Fibroblast of lung (primary cell): Measurements from ENCODE around the gene DPYSL4.

Experiments
- EZH2 ChIP-seq: IDR thresholded peaks from 2 replicates; pipeline ENCODE4 v1.5.1; 2012; ENCODE audit warnings: low read length, control low read depth, mild to moderate bottlenecking; ENCODE audit errors: missing control alignments
- TF ChIP-seq, protein P1 (sequence below), 2 donors: IDR thresholded peaks in 1 of 2; conservative IDR thresholded peaks in 1 of 2; 1 replicate in 1 of 2; 2 replicates in 1 of 2; pipeline ENCODE4 v1.5.1; 2011 to 2012; ENCODE audit warnings: low read length in 2 of 2, control low read depth in 1 of 2, inconsistent platforms in 1 of 2, low read depth in 1 of 2, mild to moderate bottlenecking in 1 of 2

GRCh38 chr10:132232023-132232951, 45.5 kb downstream of the DPYSL4 start:
- TF ChIP-seq, protein P1, sequence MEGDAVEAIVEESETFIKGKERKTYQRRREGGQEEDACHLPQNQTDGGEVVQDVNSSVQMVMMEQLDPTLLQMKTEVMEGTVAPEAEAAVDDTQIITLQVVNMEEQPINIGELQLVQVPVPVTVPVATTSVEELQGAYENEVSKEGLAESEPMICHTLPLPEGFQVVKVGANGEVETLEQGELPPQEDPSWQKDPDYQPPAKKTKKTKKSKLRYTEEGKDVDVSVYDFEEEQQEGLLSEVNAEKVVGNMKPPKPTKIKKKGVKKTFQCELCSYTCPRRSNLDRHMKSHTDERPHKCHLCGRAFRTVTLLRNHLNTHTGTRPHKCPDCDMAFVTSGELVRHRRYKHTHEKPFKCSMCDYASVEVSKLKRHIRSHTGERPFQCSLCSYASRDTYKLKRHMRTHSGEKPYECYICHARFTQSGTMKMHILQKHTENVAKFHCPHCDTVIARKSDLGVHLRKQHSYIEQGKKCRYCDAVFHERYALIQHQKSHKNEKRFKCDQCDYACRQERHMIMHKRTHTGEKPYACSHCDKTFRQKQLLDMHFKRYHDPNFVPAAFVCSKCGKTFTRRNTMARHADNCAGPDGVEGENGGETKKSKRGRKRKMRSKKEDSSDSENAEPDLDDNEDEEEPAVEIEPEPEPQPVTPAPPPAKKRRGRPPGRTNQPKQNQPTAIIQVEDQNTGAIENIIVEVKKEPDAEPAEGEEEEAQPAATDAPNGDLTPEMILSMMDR (conservative IDR thresholded peaks at IDR 0.05 in 1 of 2, IDR thresholded peaks at IDR 0.05 in 1 of 2; ENCODE audit: low read depth in 1 of 2, low read length in 2 of 2) = no peak
- no peak for TF ChIP-seq EZH2
